Measurements from ENCODE around the gene CPNE5.
"Not testable (repeated sequence)": the region's sequence is repeated elsewhere in the genome, so short reads cannot be mapped to it uniquely, and the experiment has no call there.

The CPNE5 gene

GRCh38 chr6:36720251-36721141 is 118.7 kb downstream of the CPNE5 start:
- no peak for FAIRE-seq

GRCh38 chr6:36719126-36719525 is 120.1 kb downstream of the CPNE5 start:
- no peak for FAIRE-seq

- FAIRE-seq: no peak
These were observed 120.7 kb downstream of the CPNE5 start for GRCh38 chr6:36718560-36718959.

GRCh38 chr6:36717871-36718540 is 121.2 kb downstream of the CPNE5 start:
- no peak for FAIRE-seq

GRCh38 chr6:36717231-36717825 is 121.9 kb downstream of the CPNE5 start:
- no peak for FAIRE-seq

- no peak for FAIRE-seq
These were observed 122.7 kb downstream of the CPNE5 start for GRCh38 chr6:36716476-36717093.

- no peak for FAIRE-seq
These were observed 123.8 kb downstream of the CPNE5 start for GRCh38 chr6:36715469-36715868.

- FAIRE-seq: no peak
These were observed 124.7 kb downstream of the CPNE5 start for GRCh38 chr6:36714511-36714910.

GRCh38 chr6:36713846-36714245 is 125.4 kb downstream of the CPNE5 start:
- no peak for FAIRE-seq

GRCh38 chr6:36712816-36713215 is 126.4 kb downstream of the CPNE5 start:
- no peak for FAIRE-seq

- no peak for FAIRE-seq
These were observed 132.9 kb downstream of the CPNE5 start for GRCh38 chr6:36706339-36706738.

GRCh38 chr6:36704961-36705577 is 134.2 kb downstream of the CPNE5 start:
- not testable (repeated sequence) for FAIRE-seq

- no peak for FAIRE-seq
These were observed 135.3 kb downstream of the CPNE5 start for GRCh38 chr6:36703982-36704381.

- FAIRE-seq: no peak
These were observed 136.1 kb downstream of the CPNE5 start for GRCh38 chr6:36703081-36703606.

- FAIRE-seq: no peak
These were observed 136.6 kb downstream of the CPNE5 start for GRCh38 chr6:36702656-36703055.

- FAIRE-seq: no peak
These were observed 137.7 kb downstream of the CPNE5 start for GRCh38 chr6:36701401-36701991.

GRCh38 chr6:36700831-36701230 is 138.4 kb downstream of the CPNE5 start:
- no peak for FAIRE-seq

GRCh38 chr6:36700071-36700812 is 139.0 kb downstream of the CPNE5 start:
- FAIRE-seq: no peak

- FAIRE-seq: no peak
These were observed 139.9 kb downstream of the CPNE5 start for GRCh38 chr6:36699348-36699747.

- FAIRE-seq: no peak
These were observed 140.4 kb downstream of the CPNE5 start for GRCh38 chr6:36698871-36699271.

- no peak for FAIRE-seq
These were observed 141.0 kb downstream of the CPNE5 start for GRCh38 chr6:36698196-36698595.
